ENCODE data around the gene APOF. TPM values are rescaled to one million over a fixed set of nuclear protein-coding genes. Genes with fewer than 3 reads are reported as not detected.

Gene APOF
- total RNA-seq, 2 donors from 2014 or later = not detected

- H3K4me3 Mint-ChIP-seq = no peak overlapping the region
- no peaks in the 10 kb centered on the region for H3K36me3 Mint-ChIP-seq (ENCODE audit: low read depth)
- 81 to 91% methylated on average over 2 to 3 of the region's 3 CpGs for WGBS, 2 experiments (ENCODE audit: insufficient coverage in 1 of 2, insufficient read length in 1 of 2)
- Histone ChIP-seq H3K4me3 (ENCODE audit: low read length) (no peak overlapping the region), H3K27ac (ENCODE audit: low read depth, low read length) (no peak overlapping the region), H3K36me3 (ENCODE audit: control insufficient read depth, insufficient read depth, low read length) (no peaks in the 10 kb centered on the region), H3K9ac (ENCODE audit: extremely low read depth, low read length, poor library complexity, severe bottlenecking) (no peak overlapping the region), H3K9me3 (ENCODE audit: control insufficient read depth, low read length) (no peaks in the 10 kb centered on the region), H3K4me1 (ENCODE audit: control insufficient read depth, insufficient read depth, low read length) (no peaks in the 10 kb centered on the region), H3K27me3 (ENCODE audit: control insufficient read depth, insufficient read depth, low read length, poor library complexity, severe bottlenecking) (no peaks in the 10 kb centered on the region)
- TF ChIP-seq CTCF (conservative IDR thresholded peaks at IDR 0.05) = no peak
- no peak for DNase-seq
- peaks cover 31% of the 10 kb centered on the region for H3K27me3 Mint-ChIP-seq (ENCODE audit: insufficient read depth)
- no peaks in the 10 kb centered on the region for H3K9me3 Mint-ChIP-seq
- H3K27ac Mint-ChIP-seq = no peak overlapping the region
- H3K4me1 Mint-ChIP-seq = no peaks in the 10 kb centered on the region
Measured at GRCh38 chr12:56366948-56367347, 4.3 kb upstream of the APOF start.

GRCh38 chr12:56361487-56362129 is 1.0 kb downstream of the APOF start:
- Mint-ChIP-seq H3K36me3 (ENCODE audit: low read depth) (no peaks in the 10 kb centered on the region), H3K27ac (peak overlapping the region; percentile 96), H3K9me3 (no peaks in the 10 kb centered on the region), H3K4me3 (peak overlapping the region; percentile 88), H3K27me3 (ENCODE audit: insufficient read depth) (peaks cover 29% of the 10 kb centered on the region), H3K4me1 (peaks cover 6% of the 10 kb centered on the region)
- H3K9ac ChIP-seq (ENCODE audit: extremely low read depth, low read length, poor library complexity, severe bottlenecking) = no peak overlapping the region
- H3K27ac ChIP-seq (ENCODE audit: low read depth, low read length) = no peak overlapping the region
- H3K4me1 ChIP-seq (ENCODE audit: control insufficient read depth, insufficient read depth, low read length) = no peaks in the 10 kb centered on the region
- peak; percentile 43 for DNase-seq
- no peaks in the 10 kb centered on the region for H3K27me3 ChIP-seq (ENCODE audit: control insufficient read depth, insufficient read depth, low read length, poor library complexity, severe bottlenecking)
- WGBS, 2 experiments (ENCODE audit: insufficient coverage in 1 of 2, insufficient read length in 1 of 2) = 81 to 88% methylated on average over 6 to 8 of the region's 8 CpGs
- H3K36me3 ChIP-seq (ENCODE audit: control insufficient read depth, insufficient read depth, low read length) = no peaks in the 10 kb centered on the region
- no peak for TF ChIP-seq CTCF (conservative IDR thresholded peaks at IDR 0.05)
- H3K4me3 ChIP-seq (ENCODE audit: low read length) = no peak overlapping the region
- H3K9me3 ChIP-seq (ENCODE audit: control insufficient read depth, low read length) = no peaks in the 10 kb centered on the region

- 0% methylated on average over 17 to 54 of the region's 54 CpGs for WGBS, 2 experiments (ENCODE audit: insufficient coverage in 1 of 2, insufficient read length in 1 of 2)
- peaks cover 12% of the 10 kb centered on the region for H3K36me3 ChIP-seq (ENCODE audit: control insufficient read depth, insufficient read depth, low read length)
Measured at GRCh38 chr12:56359851-56360767, 2.5 kb downstream of the APOF start, which contains the start of gene STAT2. STAT2 (minus strand) TSS chr12:56360107; CDS start chr12:56356571, 3,536 bp downstream.

More at GRCh38 chr12:56359851-56360767, 2.5 kb downstream of the APOF start, which contains the start of gene STAT2:
- Histone ChIP-seq H3K27me3 (ENCODE audit: control insufficient read depth, insufficient read depth, low read length, poor library complexity, severe bottlenecking) (no peaks in the 10 kb centered on the region), H3K9ac (ENCODE audit: extremely low read depth, low read length, poor library complexity, severe bottlenecking) (peak within 1 kb of the TSS; percentile 74), H3K27ac (ENCODE audit: low read depth, low read length) (no peak within 1 kb of the TSS), H3K4me1 (ENCODE audit: control insufficient read depth, insufficient read depth, low read length) (no peaks in the 10 kb centered on the region), H3K9me3 (ENCODE audit: control insufficient read depth, low read length) (no peaks in the 10 kb centered on the region), H3K4me3 (ENCODE audit: low read length) (peak within 1 kb of the TSS; percentile 100)
- Mint-ChIP-seq H3K4me3 (peak within 1 kb of the TSS; percentile 88), H3K36me3 (ENCODE audit: low read depth) (peaks cover 8% of the 10 kb centered on the region), H3K27me3 (ENCODE audit: insufficient read depth) (peaks cover 26% of the 10 kb centered on the region), H3K27ac (peak within 1 kb of the TSS; percentile 96), H3K4me1 (peaks cover 6% of the 10 kb centered on the region), H3K9me3 (no peaks in the 10 kb centered on the region)
- TF ChIP-seq CTCF (conservative IDR thresholded peaks at IDR 0.05) = no peak
- DNase-seq = peak; percentile 100
